Stimulated activated CD8-positive, alpha-beta memory T cell treated with anti-CD3 and anti-CD28 coated beads, Interleukin-4, amount 100 ng/mL, for 1 hour (primary cell): ENCODE measurements around the gene TFF1.
"Not testable (repeated sequence)": the region's sequence is repeated elsewhere in the genome, so short reads cannot be mapped to it uniquely, and the experiment has no call there.

Experiments
- DNase-seq, 2 donors: peaks; one replicate each; pipeline ENCODE4 v3.0.0-alpha.2; 2020; ENCODE audit warnings: low read depth in 2 of 2, low spot score in 1 of 2

Gene TFF1

GRCh38 chr21:42366292-42367010 lies at the start of gene TFF1:
TFF1 (minus strand) TSS chr21:42366535; CDS start chr21:42366495, 40 bp downstream.
- DNase-seq: no peak

GRCh38 chr21:42414928-42415769 lies 48.8 kb upstream of the TFF1 start:
- DNase-seq: peak; percentile 72 to 82

- DNase-seq: no peak
Measured at GRCh38 chr21:42414553-42414927, 48.2 kb upstream of the TFF1 start.

DNA sequence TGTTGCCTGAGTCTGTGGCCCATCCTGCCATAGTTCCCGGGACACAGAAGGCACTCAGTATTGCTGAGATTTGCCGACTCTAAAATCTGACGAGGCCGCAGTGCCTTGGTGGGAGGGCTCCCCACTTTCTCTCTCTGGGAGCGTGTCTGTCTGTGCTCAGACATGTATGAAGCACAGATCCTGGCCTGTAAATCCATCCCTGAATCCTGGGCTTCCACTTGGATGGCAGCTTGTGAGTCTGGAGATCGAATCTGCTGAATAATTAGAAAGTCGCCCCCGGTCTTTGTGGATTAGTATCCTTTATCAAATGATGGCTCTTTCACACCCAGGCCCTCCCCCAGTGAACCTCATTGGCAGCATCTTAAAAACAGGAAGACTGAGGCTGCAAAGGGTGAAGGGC lies 47.7 kb upstream of the TFF1 start:
- DNase-seq: no peak

DNA sequence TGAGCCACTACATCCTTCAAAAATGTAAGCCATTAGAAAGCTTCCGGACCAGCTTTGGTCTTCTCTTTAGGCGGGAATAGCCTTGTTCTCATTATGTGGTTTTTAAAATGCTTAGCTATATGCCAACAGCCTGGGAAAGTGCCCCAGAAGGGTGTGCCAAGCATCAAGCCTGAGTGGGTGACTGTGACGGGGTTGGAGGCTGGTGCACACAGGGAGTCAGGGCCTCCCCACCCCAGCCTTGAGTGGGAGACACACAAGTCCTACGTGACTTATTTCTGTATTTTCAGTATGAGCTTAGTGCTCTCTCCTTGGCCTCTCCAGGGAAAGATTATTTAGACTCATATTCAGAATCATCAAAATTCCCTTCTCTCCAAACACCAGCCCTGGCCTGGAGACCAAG lies 47.2 kb upstream of the TFF1 start:
- DNase-seq: no peak

GRCh38 chr21:42413093-42413492 lies 46.8 kb upstream of the TFF1 start:
- DNase-seq: no peak

DNA sequence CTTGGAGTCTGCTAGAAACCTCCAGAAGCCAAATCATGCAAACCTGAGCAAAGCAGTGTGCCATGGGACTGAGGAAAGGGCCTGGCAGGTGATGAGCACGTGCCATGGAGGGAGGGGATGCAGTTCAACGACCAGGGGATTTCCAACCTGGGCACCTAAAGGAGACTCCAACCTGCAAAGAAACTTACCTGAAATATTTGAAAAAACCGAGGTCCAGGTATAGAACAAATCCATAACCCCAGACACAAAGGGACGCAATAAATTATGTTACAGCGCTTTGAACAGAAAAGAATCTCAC lies 46.2 kb upstream of the TFF1 start:
- DNase-seq: no peak

DNA sequence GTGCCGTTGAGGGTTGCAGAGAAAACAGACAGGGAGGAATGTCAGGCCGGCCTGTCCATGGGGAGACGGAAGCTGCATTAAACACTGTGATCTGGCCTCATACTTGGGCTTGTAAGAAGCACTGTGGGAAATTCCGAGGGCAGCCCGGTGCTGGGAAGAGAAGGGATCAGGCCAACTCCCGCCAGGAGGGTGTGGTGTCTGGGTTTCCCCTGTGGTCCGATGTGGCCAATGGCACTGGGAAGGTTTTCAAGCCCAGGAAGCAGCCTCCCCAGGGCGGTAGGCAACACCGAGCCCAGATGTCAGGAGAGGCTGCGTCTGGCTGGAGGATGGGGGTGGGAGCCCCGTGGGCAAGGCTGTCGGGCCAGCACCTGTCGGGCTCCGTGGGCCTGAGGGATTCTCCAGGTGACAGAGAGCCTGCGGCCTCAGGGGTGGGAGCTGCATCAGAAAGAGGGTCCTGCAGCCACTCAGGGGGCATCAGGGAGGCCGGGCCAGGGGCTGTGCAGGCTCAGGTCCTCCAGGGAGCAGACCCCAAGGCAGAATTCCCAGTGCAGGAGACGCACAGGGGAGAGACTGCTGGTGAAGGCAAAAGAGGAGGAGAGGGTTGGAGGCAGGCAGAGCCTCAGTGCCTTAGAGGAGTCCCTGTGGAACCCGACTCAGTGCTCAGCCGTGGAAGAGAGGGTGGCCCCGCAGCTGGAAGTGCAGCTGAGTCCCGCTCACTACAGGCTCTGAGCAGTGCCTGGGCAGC lies 45.7 kb upstream of the TFF1 start:
- DNase-seq: no peak

DNA sequence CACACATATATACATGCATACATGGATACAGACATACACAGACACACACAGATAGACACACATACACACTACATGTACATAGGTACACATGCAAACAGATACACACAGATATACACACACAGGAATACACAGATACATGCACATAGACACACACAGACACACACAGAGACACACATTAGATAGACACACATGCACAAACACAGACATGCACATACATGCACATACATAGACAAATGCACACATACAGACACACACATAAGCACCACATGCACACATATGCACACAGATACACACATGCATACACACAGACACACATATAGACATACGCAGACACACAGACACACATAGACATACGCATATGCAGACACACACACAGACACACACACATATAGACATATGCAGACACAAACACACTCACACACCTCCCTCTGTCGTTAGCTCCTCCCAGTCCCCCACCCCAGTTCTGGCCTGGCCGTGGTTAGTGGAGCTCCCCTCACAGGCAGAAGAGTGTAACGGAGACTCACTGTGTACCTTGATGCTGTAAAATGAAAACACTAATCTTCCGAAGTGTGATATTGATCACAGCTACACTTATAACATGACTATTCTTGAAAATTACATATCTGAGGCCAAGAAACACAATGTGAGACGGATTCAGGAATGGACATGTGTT lies 45.0 kb upstream of the TFF1 start:
- DNase-seq: no peak

DNA sequence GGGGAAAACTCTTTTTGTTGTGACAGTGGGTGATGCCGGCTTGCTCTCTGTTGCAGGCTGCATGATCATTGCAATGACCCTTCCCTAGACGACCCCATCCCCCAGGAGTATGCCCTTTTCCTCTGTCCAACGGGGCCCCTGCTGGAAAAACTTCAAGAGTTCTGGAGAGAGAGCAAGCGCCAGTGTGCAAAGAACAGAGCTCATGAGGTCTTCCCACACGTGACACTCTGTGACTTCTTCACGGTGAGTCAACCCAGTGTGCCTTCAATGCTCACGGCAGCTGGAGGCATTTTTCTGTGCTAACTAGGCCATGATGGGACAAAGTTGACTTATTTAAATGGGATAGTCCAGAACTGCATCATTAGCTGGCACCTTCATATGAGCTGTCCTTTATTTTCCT lies 43.0 kb upstream of the TFF1 start:
- DNase-seq: no peak

- DNase-seq: not testable (repeated sequence)
Measured at GRCh38 chr21:42408718-42409117, 42.4 kb upstream of the TFF1 start.

GRCh38 chr21:42407476-42407875 lies 41.1 kb upstream of the TFF1 start:
- DNase-seq: no peak

GRCh38 chr21:42406866-42407265 lies 40.5 kb upstream of the TFF1 start:
- DNase-seq: no peak

- no peak for DNase-seq
Measured at GRCh38 chr21:42406201-42406621, 39.9 kb upstream of the TFF1 start.

DNA sequence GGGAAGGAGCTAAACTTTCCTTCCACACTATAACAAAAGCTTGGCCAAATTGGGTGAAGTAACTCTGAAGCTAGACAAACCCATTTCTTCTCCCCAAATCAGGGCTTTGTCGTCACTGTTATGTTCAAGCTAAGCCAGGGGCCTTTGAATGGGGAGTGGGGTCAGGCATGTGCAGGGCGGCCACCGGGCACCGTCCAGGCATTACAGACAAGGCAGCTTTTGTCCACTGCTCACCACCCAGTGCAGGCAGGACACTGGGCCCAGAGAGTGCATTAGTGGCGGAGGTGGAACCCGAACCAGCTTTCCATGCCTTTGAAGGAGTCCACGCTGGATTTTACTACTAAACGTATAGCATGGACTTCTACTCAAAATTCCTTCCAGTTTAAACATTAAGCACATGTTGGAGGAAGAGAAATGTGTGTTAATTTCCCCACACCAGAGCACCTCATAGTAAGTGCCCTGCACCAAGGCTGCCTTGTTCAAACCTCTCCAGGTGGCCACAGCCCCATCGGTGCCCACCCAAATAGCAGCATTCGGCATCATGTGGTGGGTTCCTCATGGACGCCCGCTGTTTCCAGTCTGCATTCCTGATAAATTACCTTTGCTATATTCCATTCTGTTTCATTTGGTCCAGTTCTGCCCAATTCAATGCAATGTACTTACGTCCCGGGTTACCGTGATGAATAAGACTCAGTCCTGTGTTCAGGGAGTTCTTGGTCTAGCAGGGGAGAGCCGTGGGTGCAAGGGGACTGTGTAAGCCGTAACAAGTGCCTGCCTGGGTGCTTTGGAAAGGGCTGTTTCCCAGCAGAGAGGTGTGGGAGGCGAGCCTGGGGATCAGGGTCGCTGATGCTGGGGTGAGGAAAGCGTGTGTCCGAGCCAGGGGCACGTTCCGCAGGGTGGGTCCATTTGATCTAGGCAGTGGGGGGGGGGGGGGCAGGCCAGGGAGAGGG lies 39.0 kb upstream of the TFF1 start:
- DNase-seq: no peak

- no peak for DNase-seq
Measured at GRCh38 chr21:42404539-42404938, 38.2 kb upstream of the TFF1 start.

- DNase-seq: no peak
Measured at GRCh38 chr21:42403611-42404231, 37.4 kb upstream of the TFF1 start, which contains the start of gene UBASH3A. UBASH3A (plus strand) TSS chr21:42403902; CDS start chr21:42403946, 44 bp downstream.

- no peak for DNase-seq
Measured at GRCh38 chr21:42401820-42402251, 35.5 kb upstream of the TFF1 start.

DNA sequence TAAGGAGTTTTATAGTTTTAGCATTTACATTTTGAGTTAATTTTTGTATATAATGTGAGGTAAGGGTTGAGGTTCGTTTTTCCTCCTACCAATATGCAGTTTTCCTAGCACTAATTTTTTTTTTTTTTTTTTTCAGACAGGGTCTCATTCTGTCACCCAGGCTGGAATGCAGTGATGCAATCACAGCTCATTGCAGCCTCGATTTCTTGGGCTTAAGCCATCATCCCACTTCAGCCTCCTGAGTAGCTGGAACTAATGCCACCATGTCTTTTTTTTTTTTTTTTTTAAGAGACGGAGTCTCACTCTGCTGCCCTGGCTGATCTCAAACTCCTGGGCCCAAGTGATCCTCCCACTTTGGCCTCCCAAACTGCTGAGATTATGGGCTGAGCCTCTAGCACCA lies 34.8 kb upstream of the TFF1 start:
- DNase-seq: no peak

- DNase-seq: no peak
Measured at GRCh38 chr21:42400525-42400924, 34.2 kb upstream of the TFF1 start.
